Left lung (tissue), 10 donors: ENCODE results near the gene CTNND2. TPM values are rescaled to one million over a fixed set of nuclear protein-coding genes. Genes with fewer than 3 reads are reported as not detected.

Source experiments
- ATAC-seq: fragments of 200-7000 bp; cut with Tn5 transposase; one replicate; pipeline ENCODE4 v1.9.1; 2020; ENCODE audit warnings: moderate library complexity
- DNase-seq, 4 donors: peaks; one replicate each; pipeline ENCODE4 v3.0.0-alpha.2; 2013 to 2020
- H3K27ac ChIP-seq, 2 donors: fragments of 200-600 bp; sonication (generic) in 1 of 2; one replicate each; pipeline versions ENCODE4 v1.5.0 to v1.8.0; 2020 to 2021
- H3K27me3 ChIP-seq, 2 donors: fragments of 200-600 bp; sonication (generic) in 1 of 2; one replicate each; pipeline versions ENCODE4 v1.5.0 to v1.8.0; 2020 to 2021
- H3K36me3 ChIP-seq, 2 donors: fragments of 200-600 bp; sonication (generic) in 1 of 2; one replicate each; pipeline versions ENCODE4 v1.5.0 to v1.8.0; 2020 to 2021
- H3K4me1 ChIP-seq, 2 donors: fragments of 200-600 bp; one replicate each; pipeline ENCODE4 v1.8.0; 2021
- H3K4me3 ChIP-seq, 2 donors: fragments of 200-600 bp; sonication (generic) in 1 of 2; one replicate each; pipeline versions ENCODE4 v1.5.0 to v1.8.0; 2020 to 2021; ENCODE audit warnings: mild to moderate bottlenecking in 1 of 2
- H3K9me3 ChIP-seq, 2 donors: fragments of 200-600 bp; sonication (generic) in 1 of 2; one replicate each; pipeline versions ENCODE4 v1.5.0 to v1.8.0; 2020 to 2021
- CTCF ChIP-seq, 2 donors: fragments of 200-600 bp; sonication (generic) in 1 of 2; IDR thresholded peaks; one replicate each; pipeline versions ENCODE4 v1.5.0 to v1.8.0; 2021; ENCODE audit warnings: antibody characterized with exemption in 2 of 2
- intact Hi-C, 2 donors: fragments of 100-400 bp; cut with DNase I; formaldehyde crosslinking; loops; one replicate each; pipeline versions ENCODE4 v1.11.2 to v1.14.2; 2022
- polyA plus RNA-seq, 6 donors: library from polyadenylated mRNA; unstranded; fragments of 120-200 nt; gene quantifications; one replicate each; pipeline ENCODE4 v1.2.1, GENCODE V29; 2013; ENCODE audit not compliant: insufficient read length in 6 of 6
- total RNA-seq, 2 donors: library from RNA; stranded (reverse); fragmentation: NEBNext Ultra II Directional; extraction: Animal tissue kit (Norgen Biotek cat#: 25700); gene quantifications; one replicate each; pipeline ENCODE4 v1.2.1, GENCODE V29; 2021
- donor health status: DM: no; HTN: yes; CAD: no.
- donor health status: DM: no; HTN: no; CAD: no.

Gene CTNND2
- total and polyA plus RNA-seq, 8 donors = 1.2 to 4.2 (median 2.2) TPM; not detected in 1

- H3K36me3 ChIP-seq = no peaks in the 10 kb centered on the region
- peaks cover 0 to 6% of the 10 kb centered on the region in 2 donors for H3K9me3 ChIP-seq
- no peak overlapping the region for H3K27ac ChIP-seq
- DNase-seq (no peak), ATAC-seq (no peak)
- intact Hi-C loops = no loop called here
- TF ChIP-seq CTCF (IDR thresholded peaks at IDR 0.05) = no peak
- no peaks in the 10 kb centered on the region for H3K27me3 ChIP-seq
- no peaks in the 10 kb centered on the region for H3K4me1 ChIP-seq
- no peak overlapping the region for H3K4me3 ChIP-seq
Observed at GRCh38 chr5:11227064-11227463, 677.2 kb downstream of the CTNND2 start.

GRCh38 chr5:11224436-11225187 is 679.6 kb downstream of the CTNND2 start:
- no peak for ATAC-seq
- intact Hi-C loops = no loop called here
- Histone ChIP-seq H3K27ac (no peak overlapping the region), H3K4me1 (no peaks in the 10 kb centered on the region), H3K27me3 (no peaks in the 10 kb centered on the region), H3K4me3 (no peak overlapping the region), H3K36me3 (no peaks in the 10 kb centered on the region), H3K9me3 (no peaks in the 10 kb centered on the region)
- TF ChIP-seq CTCF (IDR thresholded peaks at IDR 0.05) = no peak
- DNase-seq = no peak

GRCh38 chr5:11222169-11222568 is 682.1 kb downstream of the CTNND2 start:
- Histone ChIP-seq H3K4me3 (no peak overlapping the region), H3K36me3 (no peaks in the 10 kb centered on the region), H3K9me3 (no peaks in the 10 kb centered on the region), H3K4me1 (no peaks in the 10 kb centered on the region), H3K27ac (no peak overlapping the region), H3K27me3 (no peaks in the 10 kb centered on the region)
- no peak for TF ChIP-seq CTCF (IDR thresholded peaks at IDR 0.05)
- intact Hi-C loops = no loop called here
- DNase-seq (no peak), ATAC-seq (no peak)

GRCh38 chr5:11214864-11215644 is 689.2 kb downstream of the CTNND2 start:
- Histone ChIP-seq H3K36me3 (no peaks in the 10 kb centered on the region), H3K4me1 (no peaks in the 10 kb centered on the region), H3K27ac (no peak overlapping the region), H3K27me3 (no peaks in the 10 kb centered on the region), H3K9me3 (no peaks in the 10 kb centered on the region), H3K4me3 (no peak overlapping the region)
- no peak for TF ChIP-seq CTCF (IDR thresholded peaks at IDR 0.05)
- ATAC-seq = no peak
- no peak for DNase-seq
- intact Hi-C loops = no loop called here

- Histone ChIP-seq H3K27ac (no peak overlapping the region), H3K36me3 (no peaks in the 10 kb centered on the region), H3K4me3 (no peak overlapping the region), H3K9me3 (no peaks in the 10 kb centered on the region), H3K27me3 (no peaks in the 10 kb centered on the region), H3K4me1 (no peaks in the 10 kb centered on the region)
- intact Hi-C loops = no loop called here
- no peak for TF ChIP-seq CTCF (IDR thresholded peaks at IDR 0.05)
- DNase-seq = no peak
- ATAC-seq = no peak
Observed at GRCh38 chr5:11212706-11213105, 691.5 kb downstream of the CTNND2 start.
